NCI-H226 (cell line): ENCODE measurements around the gene NDC80.
"Not testable (repeated sequence)": the region's sequence is repeated elsewhere in the genome, so short reads cannot be mapped to it uniquely, and the experiment has no call there.

ENCODE experiments used
- DNase-seq: peaks from one replicate; pipeline ENCODE4 v3.0.0-alpha.2; 2015

The NDC80 gene

GRCh38 chr18:2629003-2629402 lies 57.6 kb downstream of the NDC80 start:
- DNase-seq, result no peak

GRCh38 chr18:2635586-2635985 lies 64.2 kb downstream of the NDC80 start:
- DNase-seq, result no peak

GRCh38 chr18:2636126-2636631 lies 64.8 kb downstream of the NDC80 start:
- no peak for DNase-seq

GRCh38 chr18:2641638-2642037 lies 70.3 kb downstream of the NDC80 start:
- DNase-seq, result no peak

- DNase-seq, result no peak
Observed at GRCh38 chr18:2642771-2643170, 71.4 kb downstream of the NDC80 start.

GRCh38 chr18:2644535-2644934 lies 73.2 kb downstream of the NDC80 start:
- DNase-seq, result no peak

GRCh38 chr18:2651981-2652380 lies 80.6 kb downstream of the NDC80 start:
- DNase-seq, result no peak

GRCh38 chr18:2653467-2653866 lies 82.1 kb downstream of the NDC80 start:
- DNase-seq, result no peak

- DNase-seq, result no peak
Observed at GRCh38 chr18:2654169-2654927, 83.0 kb downstream of the NDC80 start.

- DNase-seq, result no peak
Observed at GRCh38 chr18:2654928-2655177, 83.5 kb downstream of the NDC80 start.

- peak; percentile 60 for DNase-seq
Observed at GRCh38 chr18:2655178-2655953, 84.0 kb downstream of the NDC80 start, which contains the start of gene SMCHD1. TSS of gene SMCHD1 (plus strand) at chr18:2655726. CDS start at chr18:2656076, 350 bp downstream.

GRCh38 chr18:2655954-2656236 lies 84.5 kb downstream of the NDC80 start:
- no peak for DNase-seq

- peak; percentile 13 for DNase-seq
Observed at GRCh38 chr18:2656237-2656980, 85.1 kb downstream of the NDC80 start.

- no peak for DNase-seq
Observed at GRCh38 chr18:2656981-2657512, 85.7 kb downstream of the NDC80 start.

- peak; percentile 69 for DNase-seq
Observed at GRCh38 chr18:2657788-2658458, 86.6 kb downstream of the NDC80 start.

GRCh38 chr18:2660849-2661248 lies 89.5 kb downstream of the NDC80 start:
- not testable (repeated sequence) for DNase-seq

- not testable (repeated sequence) for DNase-seq
Observed at GRCh38 chr18:2662288-2662687, 90.9 kb downstream of the NDC80 start.

GRCh38 chr18:2662990-2663389 lies 91.6 kb downstream of the NDC80 start:
- no peak for DNase-seq
